IMR-90 (cell line): ENCODE data around the gene ACTC1. TPM values are rescaled to one million over a fixed set of nuclear protein-coding genes. Genes with fewer than 3 reads are reported as not detected.

Experiments
- ATAC-seq: fragments of 200-7000 bp; cut with Tn5 transposase; 2 replicates; pipeline ENCODE4 v1.9.1; 2020; ENCODE audit warnings: low read depth, mild to moderate bottlenecking, moderate library complexity
- BruUV-seq: library from RNA; stranded (reverse); fragments of 400-500 nt; replicated peaks from 2 replicates; lab custom pipeline; 2021; lab: Mats Ljungman, UMichigan
- CTCF ChIA-PET: fragments of 300-600 bp; formaldehyde crosslinking; extraction: SDS; loops from one replicate; lab custom pipeline; 2021; ENCODE audit warnings: antibody characterized with exemption; lab: Yijun Ruan, JAX
- POLR2A ChIA-PET: fragments of 300-600 bp; sonication (Branson Sonifier 250); formaldehyde crosslinking; loops from one replicate; lab custom pipeline; 2022; ENCODE audit warnings: antibody characterized with exemption; ENCODE audit not compliant: unreplicated experiment; lab: Charles Lee
- DNase-seq: peaks from one replicate; pipeline ENCODE4 v3.0.0; 2013
- H2AFZ ChIP-seq: replicated peaks from 2 replicates; pipeline ENCODE3; 2013; ENCODE audit warnings: low read length, mild to moderate bottlenecking; ENCODE audit not compliant: poor library complexity
- H2AK5ac ChIP-seq: 2 replicates; pipeline ENCODE4 v1.6.1; 2013; ENCODE audit warnings: low read depth, low read length, inconsistent platforms
- H2AK9ac ChIP-seq: replicated peaks from 2 replicates; pipeline ENCODE3; 2013; ENCODE audit warnings: mild to moderate bottlenecking, low read depth, low read length, moderate library complexity; ENCODE audit not compliant: poor library complexity
- H2BK120ac ChIP-seq: 2 replicates; pipeline ENCODE4 v1.6.1; 2013; ENCODE audit warnings: low read depth, low read length, inconsistent platforms
- H2BK15ac ChIP-seq: 3 replicates; pipeline ENCODE4 v1.6.1; 2013; ENCODE audit warnings: low read depth, low read length, inconsistent platforms
- H2BK20ac ChIP-seq: 2 replicates; pipeline ENCODE4 v1.6.1; 2013; ENCODE audit warnings: low read depth, mild to moderate bottlenecking, inconsistent platforms, low read length, moderate library complexity
- H2BK5ac ChIP-seq: 2 replicates; pipeline ENCODE4 v1.6.1; 2013; ENCODE audit warnings: mild to moderate bottlenecking, low read depth, low read length, inconsistent platforms; ENCODE audit not compliant: poor library complexity, severe bottlenecking
- H3K14ac ChIP-seq: replicated peaks from 2 replicates; pipeline ENCODE4 v1.6.1; 2013; ENCODE audit warnings: low read depth, low read length, inconsistent platforms
- H3K18ac ChIP-seq: 2 replicates; pipeline ENCODE4 v1.6.1; 2013; ENCODE audit warnings: low read depth, low read length, control low read depth
- H3K23ac ChIP-seq: 2 replicates; pipeline ENCODE4 v1.6.1; 2013; ENCODE audit warnings: low read depth, low read length, inconsistent platforms
- H3K27ac ChIP-seq: 2 replicates; pipeline ENCODE4 v1.5.1; 2013; ENCODE audit warnings: mild to moderate bottlenecking, control low read depth, low read length; ENCODE audit not compliant: insufficient read depth
- H3K27me3 ChIP-seq: 2 replicates; pipeline ENCODE4 v1.6.1; 2013; ENCODE audit warnings: low read length; ENCODE audit not compliant: control insufficient read depth, insufficient read depth
- H3K36me3 ChIP-seq: 2 replicates; pipeline ENCODE4 v1.6.1; 2013; ENCODE audit warnings: low read length, mixed read lengths; ENCODE audit not compliant: control insufficient read depth, insufficient read depth
- H3K4ac ChIP-seq: 2 replicates; pipeline ENCODE4 v1.6.1; 2013; ENCODE audit warnings: low read depth, low read length, inconsistent platforms
- H3K4me1 ChIP-seq: 2 replicates; pipeline ENCODE4 v1.6.1; 2013; ENCODE audit warnings: low read length, mixed read lengths; ENCODE audit not compliant: control insufficient read depth, insufficient read depth
- H3K4me2 ChIP-seq: 2 replicates; pipeline ENCODE4 v1.6.1; 2013; ENCODE audit warnings: low read depth, mild to moderate bottlenecking, control low read depth, low read length, moderate library complexity
- H3K4me3 ChIP-seq: 2 replicates; pipeline ENCODE4 v1.5.1; 2013; ENCODE audit warnings: low read depth, mild to moderate bottlenecking, control low read depth, low read length, moderate library complexity; ENCODE audit not compliant: insufficient read depth
- H3K56ac ChIP-seq: 2 replicates; pipeline ENCODE4 v1.6.1; 2013; ENCODE audit warnings: low read length, inconsistent platforms; ENCODE audit not compliant: insufficient read depth; ENCODE audit errors: extremely low read depth
- H3K79me1 ChIP-seq, 2 experiments: 2 replicates each; pipeline ENCODE4 v1.6.1; 2013; ENCODE audit warnings: low read length in 2 of 2, inconsistent platforms in 1 of 2, low read depth in 1 of 2
- H3K9ac ChIP-seq: 2 replicates; pipeline ENCODE4 v1.6.1; 2013; ENCODE audit warnings: low read depth, low read length, control low read depth
- H3K9me1 ChIP-seq: 2 replicates; pipeline ENCODE4 v1.6.1; 2013; ENCODE audit warnings: low read length, inconsistent platforms; ENCODE audit not compliant: insufficient read depth
- H3K9me3 ChIP-seq: 2 replicates; pipeline ENCODE4 v1.6.1; 2013; ENCODE audit warnings: low read length; ENCODE audit not compliant: control insufficient read depth, insufficient read depth
- H4K20me1 ChIP-seq: 2 replicates; pipeline ENCODE4 v1.6.1; 2013; ENCODE audit warnings: low read length, inconsistent platforms; ENCODE audit not compliant: insufficient read depth
- H4K5ac ChIP-seq: 2 replicates; pipeline ENCODE4 v1.6.1; 2013; ENCODE audit warnings: mild to moderate bottlenecking, low read depth, low read length, control low read depth
- H4K8ac ChIP-seq, 2 experiments: 2 replicates each; pipeline ENCODE4 v1.6.1; 2013; ENCODE audit warnings: low read depth in 2 of 2, low read length in 2 of 2, control low read depth in 1 of 2, inconsistent platforms in 1 of 2
- H4K91ac ChIP-seq: 2 replicates; pipeline ENCODE4 v1.6.1; 2013; ENCODE audit warnings: low read depth, low read length, inconsistent platforms; ENCODE audit not compliant: insufficient read depth
- BHLHE40 ChIP-seq: fragments of 150-350 bp; IDR thresholded peaks from 2 replicates; pipeline ENCODE4 v1.6.1; 2016; ENCODE audit warnings: mild to moderate bottlenecking, low read depth, low read length
- CEBPB ChIP-seq: IDR thresholded peaks from 2 replicates; pipeline ENCODE4 v1.6.1; 2012; ENCODE audit warnings: low read depth, low read length, improper control_type of control experiment
- FOS ChIP-seq: fragments of 150-350 bp; IDR thresholded peaks from 2 replicates; pipeline ENCODE4 v1.6.1; 2016; ENCODE audit warnings: low read depth, low read length
- MAFK ChIP-seq: IDR thresholded peaks from 2 replicates; pipeline ENCODE4 v1.6.1; 2012; ENCODE audit warnings: low read depth, low read length, improper control_type of control experiment
- MXI1 ChIP-seq: IDR thresholded peaks from 2 replicates; pipeline ENCODE4 v1.6.1; 2012; ENCODE audit warnings: low read depth, mild to moderate bottlenecking, low read length, moderate library complexity, borderline replicate concordance
- NFE2L2 ChIP-seq: fragments of 150-350 bp; IDR thresholded peaks from 2 replicates; pipeline ENCODE4 v1.6.1; 2016; ENCODE audit warnings: low read depth, mild to moderate bottlenecking, low read length
- POLR2A ChIP-seq: IDR thresholded peaks from 2 replicates; pipeline ENCODE4 v1.6.1; 2012; ENCODE audit warnings: mild to moderate bottlenecking, low read depth, low read length
- RCOR1 ChIP-seq: IDR thresholded peaks from 2 replicates; pipeline ENCODE4 v1.6.1; 2012; ENCODE audit warnings: mild to moderate bottlenecking, low read length, improper control_type of control experiment; ENCODE audit not compliant: insufficient replicate concordance
- SMC3 ChIP-seq: fragments of 150-350 bp; IDR thresholded peaks from 2 replicates; pipeline ENCODE4 v1.6.1; 2016; ENCODE audit warnings: low read depth, mild to moderate bottlenecking, antibody characterized with exemption, low read length, moderate library complexity
- WGBS, 2 experiments: methylation state at CpG; one replicate each; pipeline versions ENCODE4 v1.1.5 to v1.1.7; 2013; ENCODE audit warnings: missing lambda C conversion rate in 2 of 2; ENCODE audit not compliant: insufficient read length in 1 of 2; ENCODE audit errors: extremely low coverage in 2 of 2; 5-methylcytosine and 5-hydroxymethylcytosine counted together
- dilution Hi-C: fragments of 300-500 bp; cut with HindIII; formaldehyde crosslinking; loops from one replicate; pipeline ENCODE4 v1.14.3; 2018; ENCODE audit warnings: low sequenced_read_pairs; ENCODE audit not compliant: unreplicated experiment
- in situ Hi-C: fragments of 300-500 bp; cut with MboI; formaldehyde crosslinking; loops from 3 replicates; pipeline ENCODE4 v1.14.3; 2019; ENCODE audit warnings: low sequenced_read_pairs, inconsistent platforms, mixed read lengths
- intact Hi-C: fragments of 100-400 bp; cut with micrococcal nuclease; formaldehyde crosslinking; loops from 2 replicates; pipeline ENCODE4 v1.10.0; 2022
- polyA plus RNA-seq, 3 experiments: library from polyadenylated mRNA; depleted of rRNA; stranded (reverse); fragments of >200 nt; gene quantifications; 2 replicates each; pipeline ENCODE4 v1.2.3, GENCODE V29; 2012; ENCODE audit warnings: low replicate concordance in 1 of 3
- total RNA-seq: library from RNA; depleted of rRNA; stranded (reverse); fragments of >200 nt; gene quantifications from 2 replicates; pipeline ENCODE4 v1.2.3, GENCODE V29; 2012
- TF ChIP-seq, protein P1 (sequence below): fragments of 150-350 bp; IDR thresholded peaks from 2 replicates; pipeline ENCODE4 v1.6.1; 2017; ENCODE audit warnings: mild to moderate bottlenecking, antibody characterized with exemption, low read length, low read depth

ACTC1 gene
- total and polyA plus RNA-seq, 2 of the 4 experiments (the other 2 are of a cell fraction) = 1.1 to 2.8 TPM

DNA sequence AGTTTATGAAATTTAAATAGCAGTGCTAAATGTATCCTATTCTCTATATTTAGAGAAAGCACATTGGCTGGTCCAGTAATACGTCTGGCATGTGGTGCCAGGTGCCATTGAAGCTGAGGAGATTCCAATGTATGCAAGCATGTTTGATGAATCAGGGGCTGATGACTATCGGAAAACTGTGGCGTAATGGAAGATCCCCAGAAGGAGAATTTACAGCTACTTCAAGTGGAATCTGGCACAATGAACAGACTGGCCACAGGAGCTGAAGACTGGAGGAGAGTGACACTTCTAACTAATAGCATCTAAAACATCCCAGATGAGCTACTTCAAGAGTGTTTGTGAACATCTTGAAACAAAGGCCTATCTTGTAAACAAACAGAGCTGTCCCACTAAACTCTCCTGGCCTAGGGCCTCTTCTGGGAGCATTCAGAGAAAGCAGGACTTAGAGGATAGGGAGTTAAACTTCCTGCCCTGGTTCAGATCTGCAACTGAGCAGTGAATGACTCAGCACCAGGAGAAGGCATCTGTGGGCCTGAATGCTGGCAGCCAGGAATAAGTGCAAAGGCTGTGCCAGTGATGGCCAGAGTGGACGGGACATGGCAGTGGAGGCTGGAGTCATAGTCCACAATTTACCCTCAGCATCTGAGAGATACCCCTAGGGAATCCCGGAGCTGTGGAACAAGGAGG, 15.2 kb upstream of the ACTC1 start:
- no peaks in the 10 kb centered on the region for H3K36me3 ChIP-seq
- intact Hi-C loops = loop anchor here (1.0 to 5.0 kb wide), 2 partner anchors 77 to 83 kb away; no protein-coding TSS in a partner anchor
- H2AFZ ChIP-seq = peak overlapping the region; percentile 82
- peak overlapping the region; percentile 94 for H3K56ac ChIP-seq
- peak overlapping the region; percentile 75 for H3K27ac ChIP-seq
- peak overlapping the region; percentile 84 for H2AK5ac ChIP-seq
- H4K20me1 ChIP-seq = no peaks in the 10 kb centered on the region
- TSS peak; percentile 94 for BruUV-seq
- H3K18ac ChIP-seq = peak overlapping the region; percentile 91
- peak overlapping the region; percentile 34 for H3K4me2 ChIP-seq
- H3K79me1 ChIP-seq = peaks cover 0 to 3% of the 10 kb centered on the region in 2 experiments; a peak in 1 of 4 replicates
- peak overlapping the region; percentile 73 for H4K91ac ChIP-seq
- peak overlapping the region; percentile 75 for H4K5ac ChIP-seq
- ATAC-seq (peak; percentile 81), DNase-seq (peak; percentile 100)
- H2BK120ac ChIP-seq = peak overlapping the region; percentile 95
- POLR2A ChIA-PET = no interaction called here
- H2AK9ac ChIP-seq = peak overlapping the region; percentile 68
- peak overlapping the region; percentile 82 for H3K4ac ChIP-seq
- H3K9ac ChIP-seq = 0 out of 2 replicates have a peak overlapping the region, but pooled peaks have one; percentile 11
- peak overlapping the region; percentile 83; the same call in 1 of the 2 replicates for H3K23ac ChIP-seq
- no peaks in the 10 kb centered on the region for H3K9me3 ChIP-seq
- dilution Hi-C loops = no loop called here
- TF ChIP-seq, protein P1, sequence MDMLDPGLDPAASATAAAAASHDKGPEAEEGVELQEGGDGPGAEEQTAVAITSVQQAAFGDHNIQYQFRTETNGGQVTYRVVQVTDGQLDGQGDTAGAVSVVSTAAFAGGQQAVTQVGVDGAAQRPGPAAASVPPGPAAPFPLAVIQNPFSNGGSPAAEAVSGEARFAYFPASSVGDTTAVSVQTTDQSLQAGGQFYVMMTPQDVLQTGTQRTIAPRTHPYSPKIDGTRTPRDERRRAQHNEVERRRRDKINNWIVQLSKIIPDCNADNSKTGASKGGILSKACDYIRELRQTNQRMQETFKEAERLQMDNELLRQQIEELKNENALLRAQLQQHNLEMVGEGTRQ = peak; percentile 57; the same call in 1 of the 2 replicates
- peak; percentile 78 for TF ChIP-seq POLR2A
- TF ChIP-seq SMC3 = no peak
- TF ChIP-seq BHLHE40 = peak; percentile 94
- no peak for TF ChIP-seq MXI1
- no peak for TF ChIP-seq RCOR1
- peak; percentile 87 for TF ChIP-seq CEBPB
- TF ChIP-seq FOS = peak; percentile 93
- peak; percentile 18; the same call in 1 of the 2 replicates for TF ChIP-seq MAFK
- TF ChIP-seq NFE2L2 = peak; percentile 92
- H2BK5ac ChIP-seq = peak overlapping the region; percentile 99
- H2BK20ac ChIP-seq = peak overlapping the region; percentile 97
- CTCF ChIA-PET = no interaction called here
- H3K27me3 ChIP-seq = no peaks in the 10 kb centered on the region
- H3K4me3 ChIP-seq = no peak overlapping the region
- no CpG with 5 or more reads among the region's 5 CpGs for WGBS, 2 experiments
- in situ Hi-C loops = no loop called here
- H2BK15ac ChIP-seq = peak overlapping the region; percentile 80
- H3K14ac ChIP-seq = peak overlapping the region; percentile 73
- H4K8ac ChIP-seq = peak overlapping the region; percentile 24 to 92
- peaks cover 13% of the 10 kb centered on the region for H3K9me1 ChIP-seq
- peaks cover 23% of the 10 kb centered on the region for H3K4me1 ChIP-seq
